Hematopoietic multipotent progenitor cell treated with erythropoietin and hydrocortisone succinate and interleukin-3 and kit ligand, for 15 days (in vitro differentiated cells): Measurements from ENCODE around the gene PARP8.

Experiments used
- DNase-seq: peaks from one replicate; pipeline ENCODE4 v3.0.0-alpha.2; 2015; ENCODE audit warnings: low spot score

PARP8 gene

DNA sequence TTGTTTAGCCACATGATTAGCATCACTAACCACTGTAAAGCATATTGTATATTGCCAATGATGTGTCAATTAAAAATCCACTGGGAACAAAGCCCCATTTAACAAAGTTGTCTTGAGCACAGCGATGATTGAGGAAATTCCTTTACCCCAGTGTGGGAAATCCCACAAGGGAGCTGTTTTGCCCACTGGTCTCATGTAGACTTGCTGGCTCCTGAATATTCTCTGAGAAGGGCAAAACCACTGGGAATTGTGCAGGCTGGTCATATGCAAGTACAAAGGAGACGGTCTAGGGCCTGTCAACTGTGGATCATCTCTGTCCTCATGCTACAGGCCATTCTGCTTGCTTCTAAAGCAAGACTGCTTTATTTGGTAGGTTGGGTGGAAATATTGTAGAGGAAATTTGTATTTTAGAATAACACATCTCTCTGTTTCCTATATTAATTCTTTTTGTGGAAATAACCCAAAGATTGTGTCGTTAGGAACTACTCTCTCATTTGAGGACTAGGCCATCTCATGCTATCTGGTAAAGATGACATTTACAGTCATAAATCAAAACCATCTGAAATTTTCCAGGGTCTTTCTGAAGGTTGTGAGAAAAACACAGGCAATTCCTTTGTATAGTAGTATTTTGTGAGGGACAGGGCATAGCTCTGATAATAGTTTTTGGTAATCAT, 60.2 kb downstream of the PARP8 start:
- DNase-seq: no peak

DNA sequence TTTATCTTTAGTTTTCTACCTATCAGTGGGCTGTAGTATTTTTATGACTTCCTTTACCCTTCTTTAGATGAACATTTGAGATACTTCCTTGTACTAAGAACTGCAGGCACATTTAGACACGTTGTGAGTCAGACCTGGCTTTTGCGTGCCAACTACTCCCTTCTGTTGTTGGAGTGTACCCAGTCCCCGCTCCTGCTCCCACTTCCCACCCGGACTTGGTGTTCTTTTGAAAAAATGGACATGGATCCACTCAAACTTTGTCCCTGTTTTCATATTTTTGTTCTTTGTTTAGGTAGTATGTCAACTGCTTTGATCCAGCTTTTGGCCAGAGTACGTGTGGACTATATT, 60.7 kb downstream of the PARP8 start:
- DNase-seq: no peak

DNA sequence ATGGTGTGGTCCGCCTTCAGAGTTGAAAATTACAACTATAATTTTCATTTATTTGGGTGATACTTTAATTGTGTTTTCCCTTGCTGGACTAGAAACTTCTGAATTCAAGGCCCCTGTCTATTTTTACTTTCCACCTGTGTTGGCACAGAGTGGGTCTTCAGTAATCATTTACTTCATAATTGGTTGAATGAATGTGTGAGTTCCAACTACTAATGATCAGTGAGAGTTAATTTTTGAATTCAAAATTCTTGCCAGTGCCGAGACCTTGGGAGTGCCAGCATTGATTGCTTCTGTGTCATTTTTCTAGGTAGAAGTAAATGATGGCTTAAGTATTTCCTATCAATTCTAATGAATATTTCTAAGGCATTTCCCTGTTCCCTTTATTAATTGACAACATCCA, 61.4 kb downstream of the PARP8 start:
- DNase-seq: no peak

DNA sequence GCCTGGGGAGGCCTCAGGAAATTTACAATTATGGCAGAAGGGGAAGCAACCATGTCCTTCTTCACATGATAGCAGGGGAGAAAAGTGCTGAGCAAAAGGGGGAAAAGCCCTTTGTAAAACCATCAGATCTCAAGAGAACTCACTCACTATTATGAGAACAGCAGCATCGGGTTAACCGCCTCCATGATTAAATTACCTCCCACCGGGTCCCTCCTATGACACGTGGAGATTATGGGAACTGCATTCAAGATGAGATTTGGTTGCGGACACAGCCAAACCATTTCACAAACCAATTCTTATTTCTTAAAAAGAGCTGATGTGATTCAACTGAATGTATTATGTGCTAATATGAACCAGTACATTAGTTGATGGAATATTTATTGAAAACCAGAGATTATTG, 63.9 kb downstream of the PARP8 start:
- DNase-seq: no peak

DNA sequence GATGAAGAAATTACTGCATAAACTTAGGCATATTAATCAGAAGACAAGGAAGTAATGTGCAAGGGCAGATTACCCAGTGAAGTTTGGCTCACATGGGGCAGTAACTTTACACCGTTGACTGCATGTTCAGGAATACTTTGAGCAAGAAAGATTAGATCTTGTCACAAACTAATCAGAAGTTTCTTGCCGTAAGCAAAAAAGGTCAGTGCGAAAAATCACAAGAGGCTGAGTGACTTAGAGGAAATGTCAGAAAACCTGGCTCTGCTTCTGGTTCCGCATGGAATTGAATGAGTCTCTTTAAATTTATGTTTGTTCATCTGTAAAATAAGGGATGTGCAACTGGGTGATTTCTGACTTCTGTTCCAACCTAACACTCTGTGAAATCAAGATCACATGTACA, 64.4 kb downstream of the PARP8 start:
- DNase-seq: no peak

GRCh38 chr5:50733741-50734140, 67.3 kb downstream of the PARP8 start:
- DNase-seq: no peak

DNA sequence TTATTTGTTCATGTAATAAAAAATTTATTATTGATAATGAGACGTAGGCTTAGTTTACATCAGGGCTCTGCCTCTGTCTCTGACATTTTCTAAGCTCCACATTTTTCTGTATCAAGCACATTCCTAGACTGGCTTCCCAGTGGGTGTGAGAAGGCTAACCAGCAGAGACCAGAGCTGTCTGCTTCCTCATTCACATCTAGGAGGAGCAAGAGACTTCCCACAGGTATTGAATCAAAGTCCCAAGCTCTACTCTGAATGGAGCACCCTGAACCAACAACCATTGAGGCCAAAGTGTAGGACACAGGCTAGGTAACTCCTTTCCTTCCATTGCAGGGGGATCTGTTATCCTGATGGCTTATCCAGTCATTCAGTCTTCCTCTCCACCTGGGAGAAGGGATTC, 72.4 kb downstream of the PARP8 start:
- DNase-seq: no peak

DNA sequence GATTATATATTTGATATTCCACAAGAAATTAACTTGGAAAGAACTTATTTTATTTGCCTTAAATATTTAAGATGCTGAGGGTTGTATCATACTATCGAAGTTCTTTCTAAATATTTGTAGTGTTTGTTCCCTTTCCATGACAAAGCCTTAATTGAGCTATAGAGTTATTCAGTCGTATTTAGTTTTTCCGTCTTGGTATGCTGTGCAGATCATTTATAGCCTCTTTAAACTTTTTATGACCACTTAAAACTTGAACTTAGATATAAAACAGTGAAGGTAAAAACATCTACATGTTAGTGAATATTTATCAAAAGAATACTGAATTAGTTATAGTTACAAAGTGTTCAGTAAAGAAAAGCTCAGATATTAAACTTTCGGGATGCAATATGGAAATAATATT, 74.4 kb downstream of the PARP8 start:
- no peak for DNase-seq

DNA sequence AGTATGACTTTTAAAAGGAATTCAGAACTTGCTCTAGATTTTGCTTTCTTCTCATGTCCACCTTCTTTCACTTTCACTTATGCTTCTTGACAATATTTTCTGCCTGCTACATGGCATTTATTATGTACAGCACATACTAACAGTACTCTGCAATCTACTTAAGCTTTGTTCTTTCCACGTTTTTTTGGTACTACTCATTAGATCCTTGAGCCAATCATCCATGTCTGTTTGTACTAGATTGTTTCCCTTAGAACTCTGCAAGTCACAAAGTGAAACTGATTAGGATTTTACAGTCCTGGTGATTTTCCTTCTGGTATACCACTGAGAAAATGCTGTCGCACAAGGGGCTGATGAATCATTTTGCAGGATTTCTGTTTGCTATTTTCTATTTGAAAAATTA, 78.3 kb downstream of the PARP8 start:
- no peak for DNase-seq

DNA sequence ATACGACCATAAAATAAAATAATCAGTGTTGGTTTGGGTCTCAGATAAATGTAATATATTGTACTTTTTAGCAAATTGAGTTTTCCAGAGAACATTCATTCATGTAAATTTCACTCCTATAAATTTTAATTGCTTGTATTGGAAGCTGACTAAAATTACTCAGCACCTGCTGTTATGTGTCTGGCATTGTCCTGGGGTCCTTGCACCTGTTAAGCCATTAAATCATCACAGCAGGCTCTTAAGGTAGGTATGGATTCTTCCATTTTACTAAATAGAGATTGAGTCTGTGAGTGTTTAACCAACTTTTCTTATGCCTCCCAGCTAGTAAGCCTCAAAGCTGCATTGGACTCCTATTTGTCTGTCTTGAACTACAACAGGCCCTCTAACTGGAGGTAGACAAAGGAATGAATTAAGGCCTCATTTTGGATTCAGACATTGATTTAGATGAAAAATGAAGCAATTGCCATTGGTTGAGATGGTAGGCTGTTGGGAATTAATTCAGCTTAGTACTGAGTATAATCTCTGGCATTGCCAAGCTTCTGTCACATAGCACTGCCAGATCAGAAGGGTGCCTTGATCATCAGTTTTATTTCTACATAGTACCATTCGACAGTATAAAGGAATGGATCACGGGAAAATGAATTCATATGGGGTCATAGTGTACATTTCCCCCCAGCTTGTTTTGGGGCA, 78.9 kb downstream of the PARP8 start:
- DNase-seq: no peak

- no peak for DNase-seq
Measured at GRCh38 chr5:50749181-50749580, 82.7 kb downstream of the PARP8 start.

- DNase-seq: no peak
Measured at GRCh38 chr5:50749873-50750272, 83.4 kb downstream of the PARP8 start.

GRCh38 chr5:50751064-50751657, 84.7 kb downstream of the PARP8 start:
- peak; percentile 33 for DNase-seq

DNA sequence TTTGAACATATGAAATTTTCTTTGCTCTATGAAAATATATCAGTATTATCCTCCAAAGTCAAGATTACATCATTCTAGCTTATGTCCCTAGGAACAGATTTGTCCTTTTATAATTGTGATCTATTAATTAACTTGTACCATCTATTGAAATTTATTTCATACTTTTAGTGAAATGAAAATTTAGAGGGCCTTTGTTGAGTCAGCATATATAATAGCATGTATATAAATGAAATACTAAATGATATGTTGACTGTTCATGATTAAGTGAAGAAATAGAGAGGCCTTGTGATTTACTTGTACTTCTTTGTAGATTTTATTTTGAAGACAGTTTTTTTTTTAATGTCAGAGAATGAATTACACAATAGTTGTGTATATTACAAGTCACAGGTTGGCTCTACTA, 86.4 kb downstream of the PARP8 start:
- no peak for DNase-seq

- no peak for DNase-seq
Measured at GRCh38 chr5:50759526-50760270, 93.3 kb downstream of the PARP8 start.

DNA sequence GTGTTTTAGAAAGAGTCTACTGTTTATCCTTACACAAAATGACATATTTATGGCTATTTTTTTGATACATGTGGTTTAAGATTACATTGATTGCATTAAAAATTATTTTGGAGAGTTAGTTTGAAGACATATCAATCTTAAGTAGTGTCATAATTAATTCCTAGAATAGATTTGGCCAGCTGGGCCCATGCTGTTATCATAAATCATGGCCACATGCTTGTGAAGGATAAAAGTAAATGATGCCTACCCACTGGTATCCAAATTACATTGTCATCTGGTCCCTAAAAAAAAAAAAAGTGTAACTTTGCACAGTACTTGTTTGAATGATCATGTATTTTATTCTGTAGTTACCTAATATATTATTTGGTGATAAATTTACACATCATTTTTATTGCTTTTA, 96.9 kb downstream of the PARP8 start:
- DNase-seq: no peak

GRCh38 chr5:50763846-50764245, 97.4 kb downstream of the PARP8 start:
- DNase-seq: no peak

DNA sequence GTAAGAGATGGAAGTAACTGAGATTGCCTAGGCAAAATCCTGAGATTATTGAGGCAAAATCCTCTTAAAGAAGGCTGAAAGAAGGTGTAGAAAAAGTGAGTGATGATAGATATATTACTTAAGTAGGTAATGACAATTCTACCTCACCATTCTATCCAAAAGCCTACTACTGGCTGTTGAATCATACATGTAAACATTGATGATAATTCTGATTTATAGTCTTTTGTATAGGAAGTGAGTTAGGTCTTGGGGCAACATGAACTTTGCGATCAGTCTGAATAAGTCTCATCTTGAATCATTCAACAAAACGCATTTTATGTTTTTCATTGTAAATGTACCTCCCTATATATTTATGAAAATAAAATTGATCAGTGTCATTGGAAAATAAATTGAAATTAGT, 99.6 kb downstream of the PARP8 start:
- DNase-seq: no peak

DNA sequence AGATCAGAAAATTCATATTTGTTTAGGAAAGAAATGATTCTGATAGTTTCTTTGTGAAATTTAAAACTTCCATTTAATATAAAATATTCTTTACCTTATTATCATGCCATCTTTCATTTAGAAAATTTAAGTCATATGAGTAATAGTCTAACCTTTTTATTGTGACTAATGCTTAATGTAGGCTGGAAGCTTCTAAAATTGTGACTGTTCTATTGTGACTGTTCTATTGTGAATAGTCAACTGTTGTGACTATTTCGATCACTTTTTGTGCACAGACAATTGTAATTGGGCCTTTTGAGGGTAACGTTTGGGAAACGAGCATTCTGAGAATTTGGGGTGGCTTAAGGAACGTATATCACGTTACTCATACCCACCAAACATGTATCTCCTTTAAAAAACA, 100.0 kb downstream of the PARP8 start:
- no peak for DNase-seq

DNA sequence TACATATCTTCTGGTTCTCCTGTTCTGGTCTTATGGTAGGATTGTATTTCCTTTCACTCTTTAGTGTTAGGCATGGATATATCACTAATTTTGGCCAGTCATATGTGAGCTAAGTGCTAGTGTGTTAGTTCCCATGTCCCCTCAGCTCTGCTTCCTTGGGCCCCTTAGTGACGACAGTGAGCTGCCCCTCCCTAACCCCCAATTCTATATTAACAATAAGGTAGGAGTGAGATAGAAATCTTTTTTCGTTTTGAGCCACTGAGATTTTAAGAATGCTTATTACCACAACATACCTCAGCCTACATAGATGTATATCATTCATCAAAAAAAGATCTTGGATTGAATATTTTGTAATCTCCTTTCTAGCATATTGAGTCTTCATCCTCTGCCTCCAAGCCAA, 100.5 kb downstream of the PARP8 start:
- DNase-seq: no peak

GRCh38 chr5:50767588-50767987, 101.2 kb downstream of the PARP8 start:
- no peak for DNase-seq

- no peak for DNase-seq
Measured at GRCh38 chr5:50768634-50769033, 102.2 kb downstream of the PARP8 start.

DNA sequence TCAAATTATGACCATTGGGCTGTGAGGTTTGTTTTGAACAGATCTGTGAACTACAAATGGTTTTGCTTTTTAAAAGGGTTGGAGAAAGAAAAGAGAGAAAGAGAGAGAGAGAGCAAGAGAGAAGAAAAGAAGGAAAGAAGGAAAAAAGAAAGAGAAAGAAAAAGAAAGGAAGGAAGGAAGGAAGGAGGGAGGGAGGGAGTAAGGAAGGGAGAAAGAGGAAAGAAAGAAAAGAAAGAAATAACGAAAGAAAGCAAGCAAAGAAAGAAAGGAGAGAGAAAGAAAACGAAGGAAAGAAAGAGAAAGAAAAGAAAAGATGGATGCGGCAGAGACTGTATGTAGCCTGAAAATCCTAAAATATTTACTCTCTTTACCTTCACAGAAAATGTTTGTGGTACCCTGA, 104.0 kb downstream of the PARP8 start:
- no peak for DNase-seq
